Liver (tissue), 9 donors: ENCODE measurements around the gene SWI5. TPM values are rescaled to one million over a fixed set of nuclear protein-coding genes. Genes with fewer than 3 reads are reported as not detected.

ENCODE experiments used
- DNase-seq: peaks from one replicate; pipeline ENCODE4 v3.0.0-alpha.2; 2017; ENCODE audit warnings: low spot score
- H3K27ac ChIP-seq, 2 donors: one replicate each; pipeline ENCODE4 v1.7.0; 2013; ENCODE audit warnings: inconsistent platforms in 2 of 2, low read length in 2 of 2, control low read depth in 1 of 2, low read depth in 1 of 2, mild to moderate bottlenecking in 1 of 2
- H3K27me3 ChIP-seq, 4 donors: one replicate each; pipeline versions ENCODE4 v1.6.1 to v1.7.0; 2013; ENCODE audit warnings: low read length in 3 of 4, inconsistent platforms in 1 of 4, mild to moderate bottlenecking in 1 of 4, moderate library complexity in 1 of 4; ENCODE audit not compliant: control insufficient read depth in 4 of 4, insufficient read depth in 4 of 4
- H3K36me3 ChIP-seq, 4 donors: one replicate each; pipeline versions ENCODE4 v1.6.1 to v1.7.0; 2013; ENCODE audit warnings: low read length in 3 of 4, mild to moderate bottlenecking in 3 of 4, low read depth in 1 of 4, moderate library complexity in 1 of 4; ENCODE audit not compliant: control insufficient read depth in 4 of 4, insufficient read depth in 3 of 4
- H3K4me1 ChIP-seq, 4 donors: one replicate each; pipeline versions ENCODE4 v1.6.1 to v1.7.0; 2013; ENCODE audit warnings: low read length in 3 of 4, mild to moderate bottlenecking in 3 of 4, moderate library complexity in 1 of 4; ENCODE audit not compliant: control insufficient read depth in 4 of 4, insufficient read depth in 4 of 4
- H3K4me3 ChIP-seq, 3 donors: one replicate each; pipeline versions ENCODE4 v1.6.1 to v1.7.0; 2013; ENCODE audit warnings: low read length in 3 of 3, control low read depth in 1 of 3, low read depth in 1 of 3, mild to moderate bottlenecking in 1 of 3
- H3K9ac ChIP-seq, 2 donors: one replicate each; pipeline ENCODE4 v1.7.0; 2013; ENCODE audit warnings: low read length in 2 of 2, mild to moderate bottlenecking in 2 of 2, moderate library complexity in 2 of 2, control low read depth in 1 of 2, low read depth in 1 of 2
- H3K9me3 ChIP-seq, 4 donors: one replicate each; pipeline versions ENCODE4 v1.6.1 to v1.7.0; 2013; ENCODE audit warnings: low read length in 3 of 4; ENCODE audit not compliant: control insufficient read depth in 4 of 4
- EGR1 ChIP-seq, 2 donors: IDR thresholded peaks; 2 replicates each; pipeline ENCODE4 v1.6.1; 2016 to 2018; ENCODE audit warnings: antibody characterized with exemption in 2 of 2, low read depth in 2 of 2
- FOXA1 ChIP-seq: IDR thresholded peaks from 2 replicates; pipeline ENCODE4 v1.6.1; 2016; ENCODE audit warnings: antibody characterized with exemption
- GABPA ChIP-seq, 2 donors: IDR thresholded peaks in 1 of 2; conservative IDR thresholded peaks in 1 of 2; 2 replicates each; pipeline ENCODE4 v1.6.1; 2016; ENCODE audit warnings: antibody characterized with exemption in 2 of 2, mild to moderate bottlenecking in 1 of 2, moderate library complexity in 1 of 2
- HNF4A ChIP-seq, 2 donors: conservative IDR thresholded peaks; 2 replicates each; pipeline ENCODE4 v1.6.1; 2016; ENCODE audit warnings: antibody characterized with exemption in 2 of 2, mild to moderate bottlenecking in 2 of 2
- HNF4G ChIP-seq: IDR thresholded peaks from 2 replicates; pipeline ENCODE4 v1.6.1; 2016; ENCODE audit warnings: antibody characterized with exemption
- JUND ChIP-seq, 2 donors: IDR thresholded peaks; 2 replicates each; pipeline ENCODE4 v1.6.1; 2016; ENCODE audit warnings: antibody characterized with exemption in 2 of 2
- NR2F2 ChIP-seq: IDR thresholded peaks from 2 replicates; pipeline ENCODE4 v1.6.1; 2016; ENCODE audit warnings: antibody characterized with exemption
- RAD21 ChIP-seq, 2 donors: IDR thresholded peaks; 2 replicates each; pipeline ENCODE4 v1.6.1; 2016; ENCODE audit warnings: antibody characterized with exemption in 2 of 2, mild to moderate bottlenecking in 2 of 2
- RXRA ChIP-seq, 2 donors: IDR thresholded peaks; 2 replicates each; pipeline ENCODE4 v1.6.1; 2017 to 2018; ENCODE audit warnings: antibody characterized with exemption in 2 of 2, mild to moderate bottlenecking in 1 of 2
- SP1 ChIP-seq: IDR thresholded peaks from 2 replicates; pipeline ENCODE4 v1.6.1; 2018; ENCODE audit warnings: antibody characterized with exemption, mild to moderate bottlenecking
- TAF1 ChIP-seq: conservative IDR thresholded peaks from 2 replicates; pipeline ENCODE4 v1.6.1; 2016; ENCODE audit warnings: antibody characterized with exemption, mild to moderate bottlenecking
- YY1 ChIP-seq: IDR thresholded peaks from 2 replicates; pipeline ENCODE4 v1.6.1; 2016; ENCODE audit warnings: antibody characterized with exemption, mild to moderate bottlenecking
- WGBS: extraction: QIAGEN DNeasy Blood & Tissue Kit; methylation state at CpG from one replicate; pipeline ENCODE4 v1.1.7; 2013; 5-methylcytosine and 5-hydroxymethylcytosine counted together
- polyA plus RNA-seq, 2 donors: library from polyadenylated mRNA; stranded (reverse) in 1 of 2; unstranded in 1 of 2; fragments of 200-250 nt in 1 of 2; fragments of >200 nt in 1 of 2; fragmentation: Nextera tagmentation in 1 of 2; extraction: Ambion mirVana in 1 of 2; gene quantifications; one replicate each; pipeline versions ENCODE4 v1.2.1 to v1.2.3, GENCODE V29; 2013 to 2015
- total RNA-seq, 2 donors: library from RNA; depleted of rRNA; stranded (reverse); fragments of >200 nt; gene quantifications; one replicate each; pipeline ENCODE4 v1.2.3, GENCODE V29; 2014
- TF ChIP-seq, protein P1 (sequence below): IDR thresholded peaks from 2 replicates; pipeline ENCODE4 v1.6.1; 2016; ENCODE audit warnings: antibody characterized with exemption
- TF ChIP-seq, protein P2 (sequence below): IDR thresholded peaks from 2 replicates; pipeline ENCODE4 v1.6.1; 2016; ENCODE audit warnings: antibody characterized with exemption
- TF ChIP-seq, protein P3 (sequence below): IDR thresholded peaks from 2 replicates; pipeline ENCODE4 v1.6.1; 2016; ENCODE audit warnings: antibody characterized with exemption
- TF ChIP-seq, protein P4 (sequence below): IDR thresholded peaks from 2 replicates; pipeline ENCODE4 v1.6.1; 2016; ENCODE audit warnings: antibody characterized with exemption, mild to moderate bottlenecking
- donor health status: healthy.
- donor health status: healthy.
- donor health status: healthy.
- donor health status: healthy.
- donor health status: healthy.

The SWI5 gene
- total and polyA plus RNA-seq, 4 donors, result 10.7 to 34.0 (median 16.2) TPM

DNA sequence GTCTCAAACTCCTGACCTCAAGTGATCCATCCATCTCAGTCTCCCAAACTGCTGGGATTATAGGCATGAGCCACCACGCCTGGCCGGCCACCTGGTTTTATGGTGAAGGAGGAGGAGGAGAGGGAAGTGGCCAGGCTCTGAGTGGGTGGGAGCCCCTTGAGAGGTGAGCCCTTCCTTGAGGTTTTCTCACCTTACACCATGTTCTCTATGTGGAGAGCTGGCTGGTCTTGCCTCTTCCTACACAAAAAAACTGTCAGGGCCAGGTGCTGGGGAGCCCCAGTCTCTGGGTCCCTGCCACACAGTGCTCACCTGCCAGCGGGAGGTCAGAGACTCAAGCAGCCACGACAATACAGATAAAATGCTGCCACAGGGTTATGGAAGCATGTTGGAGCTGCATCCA lies 18.1 kb downstream of the SWI5 start (continued):
- TF ChIP-seq, protein P1, sequence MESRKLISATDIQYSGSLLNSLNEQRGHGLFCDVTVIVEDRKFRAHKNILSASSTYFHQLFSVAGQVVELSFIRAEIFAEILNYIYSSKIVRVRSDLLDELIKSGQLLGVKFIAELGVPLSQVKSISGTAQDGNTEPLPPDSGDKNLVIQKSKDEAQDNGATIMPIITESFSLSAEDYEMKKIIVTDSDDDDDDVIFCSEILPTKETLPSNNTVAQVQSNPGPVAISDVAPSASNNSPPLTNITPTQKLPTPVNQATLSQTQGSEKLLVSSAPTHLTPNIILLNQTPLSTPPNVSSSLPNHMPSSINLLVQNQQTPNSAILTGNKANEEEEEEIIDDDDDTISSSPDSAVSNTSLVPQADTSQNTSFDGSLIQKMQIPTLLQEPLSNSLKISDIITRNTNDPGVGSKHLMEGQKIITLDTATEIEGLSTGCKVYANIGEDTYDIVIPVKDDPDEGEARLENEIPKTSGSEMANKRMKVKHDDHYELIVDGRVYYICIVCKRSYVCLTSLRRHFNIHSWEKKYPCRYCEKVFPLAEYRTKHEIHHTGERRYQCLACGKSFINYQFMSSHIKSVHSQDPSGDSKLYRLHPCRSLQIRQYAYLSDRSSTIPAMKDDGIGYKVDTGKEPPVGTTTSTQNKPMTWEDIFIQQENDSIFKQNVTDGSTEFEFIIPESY, result no peak

DNA sequence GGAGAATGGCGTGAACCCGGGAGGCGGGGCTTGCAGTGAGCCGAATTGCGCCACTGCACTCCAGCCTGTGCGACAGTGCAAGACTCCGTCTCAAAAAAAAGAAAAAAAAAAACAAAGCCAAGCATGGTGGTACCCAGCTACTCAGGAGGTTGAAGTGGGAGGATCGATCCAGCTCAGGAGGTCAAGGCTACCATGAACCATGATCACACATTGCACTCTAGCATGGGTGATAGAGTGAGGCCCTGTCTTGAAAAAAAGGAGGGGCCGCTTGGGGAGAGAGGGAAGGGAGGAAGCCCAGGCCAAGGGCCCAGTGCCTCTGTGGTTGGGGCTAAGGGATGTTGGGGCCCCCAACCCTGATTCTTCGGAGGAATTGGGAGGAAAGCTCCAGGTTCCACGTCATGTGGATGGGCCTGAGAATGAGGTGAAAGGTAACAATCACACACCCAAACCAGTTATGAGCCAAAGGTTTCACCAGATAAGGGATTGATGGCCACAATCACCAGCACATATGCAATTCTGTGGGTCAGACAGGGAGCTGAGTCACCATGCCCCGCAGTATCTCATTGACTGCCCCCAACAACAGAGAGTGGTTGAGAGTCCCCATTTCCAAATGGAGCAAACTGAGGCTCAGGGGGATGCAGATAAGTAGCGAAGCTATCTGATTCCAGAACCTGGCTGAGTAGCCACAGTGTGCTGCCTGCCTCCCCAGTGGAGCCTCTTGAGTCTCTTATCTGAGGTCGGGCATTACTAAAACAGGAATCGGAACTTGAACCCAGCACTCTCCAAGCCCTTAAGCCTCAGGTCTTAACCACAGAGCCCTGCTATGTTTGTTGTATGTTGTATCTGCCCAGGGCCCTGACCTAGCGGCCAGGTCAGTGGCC lies 20.5 kb downstream of the SWI5 start:
- Histone ChIP-seq H3K9ac (peak overlapping the region in 1 of 2 donors; percentile 21), H3K27me3 (no peaks in the 10 kb centered on the region), H3K9me3 (no peaks in the 10 kb centered on the region), H3K4me1 (peaks cover 2 to 16% (median 13%) of the 10 kb centered on the region in 4 donors), H3K27ac (peak overlapping the region; percentile 68 to 93), H3K4me3 (no peak overlapping the region), H3K36me3 (no peaks in the 10 kb centered on the region)
- no peak for DNase-seq
- WGBS, result 68% methylated on average over 16 of the region's 16 CpGs
- TF ChIP-seq RXRA (IDR thresholded peaks at IDR 0.05), result peak; percentile 79 to 82
- TF ChIP-seq, protein P2, sequence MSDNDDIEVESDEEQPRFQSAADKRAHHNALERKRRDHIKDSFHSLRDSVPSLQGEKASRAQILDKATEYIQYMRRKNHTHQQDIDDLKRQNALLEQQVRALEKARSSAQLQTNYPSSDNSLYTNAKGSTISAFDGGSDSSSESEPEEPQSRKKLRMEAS, result peak; percentile 2
- TF ChIP-seq GABPA (IDR thresholded peaks at IDR 0.05 in 1 of 2, conservative IDR thresholded peaks at IDR 0.05 in 1 of 2), result peak in 1 of 2 donors; percentile 35
- peak in 1 of 2 donors; percentile 45 for TF ChIP-seq JUND (IDR thresholded peaks at IDR 0.05)
- TF ChIP-seq HNF4A (conservative IDR thresholded peaks at IDR 0.05), result peak in 1 of 2 donors; percentile 20
- TF ChIP-seq SP1, result peak; percentile 57
- TF ChIP-seq, protein P1, result no peak
- TF ChIP-seq YY1, result peak; percentile 49
- TF ChIP-seq NR2F2, result no peak

DNA sequence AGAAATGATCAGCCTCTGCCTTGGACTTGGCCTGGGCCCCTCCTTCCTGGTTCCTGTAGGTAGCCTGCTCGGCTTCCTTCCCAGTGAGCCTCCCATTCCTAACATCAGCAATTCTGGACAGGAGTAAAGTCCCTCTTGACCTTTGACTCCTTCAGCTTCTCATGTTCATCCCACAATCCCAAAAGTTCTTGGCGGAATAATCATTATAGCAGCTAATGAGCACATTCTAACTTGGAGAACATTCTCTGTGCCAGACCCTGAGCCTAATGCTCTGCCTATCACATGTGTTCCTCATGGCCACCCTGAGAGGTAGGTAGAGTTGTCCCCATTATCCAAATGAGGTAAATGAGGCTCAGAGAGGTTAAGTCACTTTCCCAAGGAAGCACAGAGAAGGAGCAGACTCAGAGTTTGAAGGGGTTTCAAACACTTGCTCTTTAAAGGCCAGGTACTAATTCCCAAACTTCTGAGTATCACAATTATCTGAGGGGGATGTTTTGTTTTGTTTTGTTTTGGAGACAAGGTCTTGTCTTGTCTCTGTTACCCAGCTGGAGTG lies 21.2 kb downstream of the SWI5 start:
- no peak for DNase-seq
- Histone ChIP-seq H3K4me1 (peaks cover 2 to 16% (median 13%) of the 10 kb centered on the region in 4 donors), H3K9ac (no peak overlapping the region), H3K9me3 (no peaks in the 10 kb centered on the region), H3K4me3 (no peak overlapping the region), H3K27me3 (no peaks in the 10 kb centered on the region), H3K27ac (peak overlapping the region; percentile 68 to 93), H3K36me3 (no peaks in the 10 kb centered on the region)
- 76% methylated on average over 2 of the region's 2 CpGs for WGBS
- TF ChIP-seq RXRA (IDR thresholded peaks at IDR 0.05) (no peak), NR2F2 (peak; percentile 35), EGR1 (IDR thresholded peaks at IDR 0.05; ENCODE audit: low read depth in 2 of 2) (peak in 1 of 2 donors; percentile 16), RAD21 (IDR thresholded peaks at IDR 0.05) (no peak), FOXA1 (no peak), SP1 (no peak), YY1 (no peak), HNF4A (conservative IDR thresholded peaks at IDR 0.05) (peak; percentile 60 to 64), HNF4G (peak; percentile 26), TAF1 (no peak)
- TF ChIP-seq, protein P1, result no peak
- TF ChIP-seq, protein P3, sequence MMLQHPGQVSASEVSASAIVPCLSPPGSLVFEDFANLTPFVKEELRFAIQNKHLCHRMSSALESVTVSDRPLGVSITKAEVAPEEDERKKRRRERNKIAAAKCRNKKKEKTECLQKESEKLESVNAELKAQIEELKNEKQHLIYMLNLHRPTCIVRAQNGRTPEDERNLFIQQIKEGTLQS, result no peak
- TF ChIP-seq, protein P2, result no peak
- TF ChIP-seq, protein P4, sequence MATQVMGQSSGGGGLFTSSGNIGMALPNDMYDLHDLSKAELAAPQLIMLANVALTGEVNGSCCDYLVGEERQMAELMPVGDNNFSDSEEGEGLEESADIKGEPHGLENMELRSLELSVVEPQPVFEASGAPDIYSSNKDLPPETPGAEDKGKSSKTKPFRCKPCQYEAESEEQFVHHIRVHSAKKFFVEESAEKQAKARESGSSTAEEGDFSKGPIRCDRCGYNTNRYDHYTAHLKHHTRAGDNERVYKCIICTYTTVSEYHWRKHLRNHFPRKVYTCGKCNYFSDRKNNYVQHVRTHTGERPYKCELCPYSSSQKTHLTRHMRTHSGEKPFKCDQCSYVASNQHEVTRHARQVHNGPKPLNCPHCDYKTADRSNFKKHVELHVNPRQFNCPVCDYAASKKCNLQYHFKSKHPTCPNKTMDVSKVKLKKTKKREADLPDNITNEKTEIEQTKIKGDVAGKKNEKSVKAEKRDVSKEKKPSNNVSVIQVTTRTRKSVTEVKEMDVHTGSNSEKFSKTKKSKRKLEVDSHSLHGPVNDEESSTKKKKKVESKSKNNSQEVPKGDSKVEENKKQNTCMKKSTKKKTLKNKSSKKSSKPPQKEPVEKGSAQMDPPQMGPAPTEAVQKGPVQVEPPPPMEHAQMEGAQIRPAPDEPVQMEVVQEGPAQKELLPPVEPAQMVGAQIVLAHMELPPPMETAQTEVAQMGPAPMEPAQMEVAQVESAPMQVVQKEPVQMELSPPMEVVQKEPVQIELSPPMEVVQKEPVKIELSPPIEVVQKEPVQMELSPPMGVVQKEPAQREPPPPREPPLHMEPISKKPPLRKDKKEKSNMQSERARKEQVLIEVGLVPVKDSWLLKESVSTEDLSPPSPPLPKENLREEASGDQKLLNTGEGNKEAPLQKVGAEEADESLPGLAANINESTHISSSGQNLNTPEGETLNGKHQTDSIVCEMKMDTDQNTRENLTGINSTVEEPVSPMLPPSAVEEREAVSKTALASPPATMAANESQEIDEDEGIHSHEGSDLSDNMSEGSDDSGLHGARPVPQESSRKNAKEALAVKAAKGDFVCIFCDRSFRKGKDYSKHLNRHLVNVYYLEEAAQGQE, result no peak
